ENCODE data around the gene FBXL2.

FBXL2 gene, protein sequence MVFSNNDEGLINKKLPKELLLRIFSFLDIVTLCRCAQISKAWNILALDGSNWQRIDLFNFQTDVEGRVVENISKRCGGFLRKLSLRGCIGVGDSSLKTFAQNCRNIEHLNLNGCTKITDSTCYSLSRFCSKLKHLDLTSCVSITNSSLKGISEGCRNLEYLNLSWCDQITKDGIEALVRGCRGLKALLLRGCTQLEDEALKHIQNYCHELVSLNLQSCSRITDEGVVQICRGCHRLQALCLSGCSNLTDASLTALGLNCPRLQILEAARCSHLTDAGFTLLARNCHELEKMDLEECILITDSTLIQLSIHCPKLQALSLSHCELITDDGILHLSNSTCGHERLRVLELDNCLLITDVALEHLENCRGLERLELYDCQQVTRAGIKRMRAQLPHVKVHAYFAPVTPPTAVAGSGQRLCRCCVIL

DNA sequence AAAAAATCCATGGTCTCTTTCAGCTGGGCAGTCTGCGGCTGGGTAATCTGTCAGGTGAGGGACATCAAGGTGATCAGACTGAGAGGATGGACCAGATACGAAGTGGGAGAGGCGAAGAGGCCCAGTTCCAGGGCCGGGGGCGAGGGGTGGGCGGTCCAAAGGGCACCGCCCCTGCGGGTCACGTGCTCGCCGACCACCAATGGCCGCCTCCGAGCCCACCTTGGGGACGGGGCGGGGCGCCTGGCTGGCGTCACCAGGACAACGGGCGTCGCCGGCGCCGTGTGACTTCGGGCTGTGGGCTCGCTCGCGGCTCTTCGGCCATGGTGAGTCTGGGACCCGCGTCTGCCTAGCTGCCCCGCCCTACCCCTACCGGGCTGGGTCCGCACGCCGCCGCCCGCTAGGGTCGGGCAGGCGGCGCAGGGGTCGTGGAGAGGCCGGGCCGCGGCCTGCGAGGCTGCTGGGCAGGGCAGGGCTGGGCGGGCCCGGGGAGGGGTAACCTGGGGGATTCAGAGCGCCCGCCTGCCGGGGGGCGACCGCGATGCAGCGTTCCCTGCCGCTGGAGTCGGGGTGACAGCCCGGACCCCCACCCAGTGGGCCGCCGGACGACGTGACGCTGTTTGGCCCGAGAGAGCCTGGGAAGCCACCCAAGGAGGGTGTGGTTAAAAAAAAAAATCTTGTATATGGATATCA lies at the start of gene FBXL2:
TSS of gene FBXL2 (plus strand) at position 250 of the 690 bp plus-strand sequence. CDS start at position 321, 71 bp downstream.
- no peak within 1 kb of the TSS for H3K4me3 ChIP-seq (ENCODE audit: low read depth, low read length)
- DNase-seq (ENCODE audit: low read depth), result peak; percentile 48
- TF ChIP-seq POLR2A (IDR thresholded peaks at IDR 0.05; ENCODE audit: extremely low read depth, insufficient read length) (no peak), MYC (IDR thresholded peaks at IDR 0.05; ENCODE audit: low read depth, low read length) (no peak)
- TF ChIP-seq, protein P1, sequence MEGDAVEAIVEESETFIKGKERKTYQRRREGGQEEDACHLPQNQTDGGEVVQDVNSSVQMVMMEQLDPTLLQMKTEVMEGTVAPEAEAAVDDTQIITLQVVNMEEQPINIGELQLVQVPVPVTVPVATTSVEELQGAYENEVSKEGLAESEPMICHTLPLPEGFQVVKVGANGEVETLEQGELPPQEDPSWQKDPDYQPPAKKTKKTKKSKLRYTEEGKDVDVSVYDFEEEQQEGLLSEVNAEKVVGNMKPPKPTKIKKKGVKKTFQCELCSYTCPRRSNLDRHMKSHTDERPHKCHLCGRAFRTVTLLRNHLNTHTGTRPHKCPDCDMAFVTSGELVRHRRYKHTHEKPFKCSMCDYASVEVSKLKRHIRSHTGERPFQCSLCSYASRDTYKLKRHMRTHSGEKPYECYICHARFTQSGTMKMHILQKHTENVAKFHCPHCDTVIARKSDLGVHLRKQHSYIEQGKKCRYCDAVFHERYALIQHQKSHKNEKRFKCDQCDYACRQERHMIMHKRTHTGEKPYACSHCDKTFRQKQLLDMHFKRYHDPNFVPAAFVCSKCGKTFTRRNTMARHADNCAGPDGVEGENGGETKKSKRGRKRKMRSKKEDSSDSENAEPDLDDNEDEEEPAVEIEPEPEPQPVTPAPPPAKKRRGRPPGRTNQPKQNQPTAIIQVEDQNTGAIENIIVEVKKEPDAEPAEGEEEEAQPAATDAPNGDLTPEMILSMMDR (IDR thresholded peaks at IDR 0.05; ENCODE audit: low read depth, low read length), result no peak
- TF ChIP-seq, protein P2, sequence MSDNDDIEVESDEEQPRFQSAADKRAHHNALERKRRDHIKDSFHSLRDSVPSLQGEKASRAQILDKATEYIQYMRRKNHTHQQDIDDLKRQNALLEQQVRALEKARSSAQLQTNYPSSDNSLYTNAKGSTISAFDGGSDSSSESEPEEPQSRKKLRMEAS (IDR thresholded peaks at IDR 0.05; ENCODE audit: low read depth, low read length), result no peak

DNA sequence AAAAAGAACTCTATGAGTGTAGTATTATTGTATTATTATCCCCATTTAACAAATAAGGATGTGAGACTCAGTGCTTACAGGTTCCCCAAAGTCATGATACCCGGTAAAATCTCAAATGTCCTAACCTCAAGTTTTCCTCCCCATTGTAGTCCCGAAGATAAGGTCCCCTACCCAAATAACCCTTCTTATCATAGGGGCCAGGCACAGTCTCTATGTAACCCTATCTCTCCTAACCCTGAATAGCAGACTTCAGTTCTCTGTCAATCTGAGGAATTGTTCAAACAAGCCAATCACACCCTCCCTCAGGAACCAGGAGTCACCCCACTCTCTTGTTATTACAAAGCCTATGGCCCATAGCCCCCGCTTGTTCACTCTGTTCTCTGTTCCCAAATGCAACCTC lies 48.2 kb upstream of the FBXL2 start:
- H3K4me3 ChIP-seq (ENCODE audit: low read depth, low read length), result no peak overlapping the region
- TF ChIP-seq POLR2A (IDR thresholded peaks at IDR 0.05; ENCODE audit: extremely low read depth, insufficient read length) (no peak), MYC (IDR thresholded peaks at IDR 0.05; ENCODE audit: low read depth, low read length) (no peak)
- TF ChIP-seq, protein P1 (IDR thresholded peaks at IDR 0.05; ENCODE audit: low read depth, low read length), result no peak
- TF ChIP-seq, protein P2 (IDR thresholded peaks at IDR 0.05; ENCODE audit: low read depth, low read length), result no peak
- no peak for DNase-seq (ENCODE audit: low read depth)

DNA sequence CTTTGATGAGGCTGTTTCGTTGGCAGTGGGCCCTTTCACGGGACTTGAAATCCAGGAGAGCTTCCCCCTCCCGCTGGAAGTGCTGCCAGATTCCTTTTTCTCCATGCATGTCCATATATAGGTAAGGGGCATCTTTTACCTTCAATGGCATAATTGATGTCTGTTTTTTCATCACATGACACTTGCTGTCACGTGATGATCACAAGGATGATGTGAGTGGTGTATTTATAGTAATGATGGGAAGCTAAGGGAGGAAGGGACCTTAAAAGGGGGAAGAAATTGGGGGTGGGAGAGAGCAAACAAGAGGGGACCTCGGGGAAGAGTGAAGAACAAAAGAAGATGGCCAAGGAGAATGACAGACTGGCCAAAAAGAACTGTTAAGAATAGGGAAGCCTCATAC lies 47.3 kb upstream of the FBXL2 start:
- H3K4me3 ChIP-seq (ENCODE audit: low read depth, low read length), result no peak overlapping the region
- DNase-seq (ENCODE audit: low read depth), result no peak
- TF ChIP-seq, protein P2 (IDR thresholded peaks at IDR 0.05; ENCODE audit: low read depth, low read length), result no peak
- TF ChIP-seq, protein P1 (IDR thresholded peaks at IDR 0.05; ENCODE audit: low read depth, low read length), result no peak
- TF ChIP-seq MYC (IDR thresholded peaks at IDR 0.05; ENCODE audit: low read depth, low read length) (no peak), POLR2A (IDR thresholded peaks at IDR 0.05; ENCODE audit: extremely low read depth, insufficient read length) (no peak)

DNA sequence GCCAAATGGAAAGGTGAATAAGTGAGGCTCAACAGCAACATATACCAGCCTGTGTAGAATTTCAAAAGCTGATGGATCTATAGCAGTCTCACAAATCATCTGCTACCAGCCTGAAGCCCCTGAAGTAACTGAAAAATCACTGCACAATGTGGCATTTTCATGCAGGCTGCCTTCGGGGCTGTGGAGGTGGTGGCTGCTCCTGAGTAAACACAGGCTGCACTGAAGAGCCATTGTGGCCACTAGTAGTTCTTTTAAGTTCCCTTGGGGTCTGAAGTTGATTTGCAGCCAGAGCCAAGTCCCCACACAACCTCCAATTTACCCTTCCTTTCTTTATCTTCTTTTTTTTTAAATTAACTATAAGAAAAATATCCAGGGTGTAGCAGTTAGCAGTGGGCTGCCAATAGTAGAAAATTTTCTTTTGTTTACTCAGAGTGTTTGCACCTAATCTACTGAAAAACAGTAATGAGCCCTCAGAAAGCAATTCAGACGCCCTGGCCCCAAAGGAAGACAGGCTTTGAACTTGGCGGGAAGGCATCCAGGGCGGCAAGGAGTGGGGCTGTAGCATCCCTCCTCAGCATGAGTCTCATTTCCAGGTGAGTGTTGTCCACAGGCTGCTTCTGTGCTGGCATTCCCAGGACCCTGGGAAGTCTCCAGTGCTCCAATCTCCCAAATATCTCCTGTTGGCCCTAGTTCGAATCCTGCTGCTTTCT lies 45.3 kb upstream of the FBXL2 start:
- no peak for DNase-seq (ENCODE audit: low read depth)
- TF ChIP-seq, protein P1 (IDR thresholded peaks at IDR 0.05; ENCODE audit: low read depth, low read length), result no peak
- TF ChIP-seq, protein P2 (IDR thresholded peaks at IDR 0.05; ENCODE audit: low read depth, low read length), result no peak
- no peak for TF ChIP-seq MYC (IDR thresholded peaks at IDR 0.05; ENCODE audit: low read depth, low read length)
- TF ChIP-seq POLR2A (IDR thresholded peaks at IDR 0.05; ENCODE audit: extremely low read depth, insufficient read length), result no peak
- no peak overlapping the region for H3K4me3 ChIP-seq (ENCODE audit: low read depth, low read length)

DNA sequence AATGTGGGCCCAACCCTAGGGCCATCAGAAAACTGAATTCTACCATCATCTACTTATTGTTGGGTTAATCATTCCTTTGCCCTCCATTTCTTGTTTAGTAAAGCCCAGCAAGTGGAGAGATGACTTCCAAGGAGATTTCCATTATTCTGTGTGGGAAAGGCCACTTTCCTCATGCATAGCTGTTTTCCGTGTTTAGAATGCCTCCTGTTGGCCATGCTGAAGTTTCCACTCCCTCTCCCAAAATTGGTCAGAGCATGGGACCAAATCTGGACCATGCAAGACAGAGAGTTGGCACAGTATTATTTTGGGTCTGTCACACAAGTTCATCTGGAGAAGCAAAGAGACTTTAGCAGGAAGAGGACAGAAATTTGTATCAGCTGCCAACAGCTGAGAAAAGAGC lies 43.4 kb upstream of the FBXL2 start:
- no peak overlapping the region for H3K4me3 ChIP-seq (ENCODE audit: low read depth, low read length)
- DNase-seq (ENCODE audit: low read depth), result no peak
- TF ChIP-seq, protein P2 (IDR thresholded peaks at IDR 0.05; ENCODE audit: low read depth, low read length), result no peak
- TF ChIP-seq MYC (IDR thresholded peaks at IDR 0.05; ENCODE audit: low read depth, low read length), result no peak
- TF ChIP-seq, protein P1 (IDR thresholded peaks at IDR 0.05; ENCODE audit: low read depth, low read length), result no peak
- no peak for TF ChIP-seq POLR2A (IDR thresholded peaks at IDR 0.05; ENCODE audit: extremely low read depth, insufficient read length)

Measured in NB4 (cell line).